HG03139 (cell line): ENCODE measurements around the gene ZNF821.
A peak's percentile ranks its signal among the peaks of the same experiment; 100 is the strongest.
"Not testable (repeated sequence)": the region's sequence is repeated elsewhere in the genome, so short reads cannot be mapped to it uniquely, and the experiment has no call there.

Experiments used
- ATAC-seq: cut with Tn5 transposase; IDR thresholded peaks from one replicate; pipeline ENCODE4 v1.9.1; 2021; ENCODE audit not compliant: unreplicated experiment

ZNF821 gene

GRCh38 chr16:71865173-71865863 lies 18.7 kb downstream of the ZNF821 start:
- ATAC-seq = no peak

GRCh38 chr16:71863995-71864394 lies 20.0 kb downstream of the ZNF821 start:
- no peak for ATAC-seq

GRCh38 chr16:71859762-71860521 lies 24.0 kb downstream of the ZNF821 start:
- ATAC-seq = no peak

GRCh38 chr16:71855937-71856662 lies 27.9 kb downstream of the ZNF821 start:
- no peak for ATAC-seq

GRCh38 chr16:71854369-71854948 lies 29.5 kb downstream of the ZNF821 start:
- ATAC-seq = no peak

- peak; percentile 61 for ATAC-seq
These were observed 30.6 kb downstream of the ZNF821 start for GRCh38 chr16:71853413-71853812.

- no peak for ATAC-seq
These were observed 31.4 kb downstream of the ZNF821 start for GRCh38 chr16:71852561-71852960.

- ATAC-seq = no peak
These were observed 31.8 kb downstream of the ZNF821 start for GRCh38 chr16:71852158-71852557.

GRCh38 chr16:71851746-71852145 lies 32.2 kb downstream of the ZNF821 start:
- ATAC-seq = no peak

GRCh38 chr16:71848622-71849021 lies 35.4 kb downstream of the ZNF821 start:
- no peak for ATAC-seq

- no peak for ATAC-seq
These were observed 36.9 kb downstream of the ZNF821 start for GRCh38 chr16:71847096-71847495.

GRCh38 chr16:71846431-71846830 lies 37.6 kb downstream of the ZNF821 start:
- no peak for ATAC-seq

- ATAC-seq = peak; percentile 73
These were observed 38.1 kb downstream of the ZNF821 start, which contains the start of gene ATXN1L for GRCh38 chr16:71845639-71846430. TSS of gene ATXN1L (plus strand) at chr16:71845976. CDS start at chr16:71849741, 3,765 bp downstream.

- ATAC-seq = no peak
These were observed 40.4 kb downstream of the ZNF821 start for GRCh38 chr16:71843572-71843971.

GRCh38 chr16:71840052-71840451 lies 43.9 kb downstream of the ZNF821 start:
- ATAC-seq = no peak

- ATAC-seq = no peak
These were observed 46.8 kb downstream of the ZNF821 start for GRCh38 chr16:71837150-71837549.

GRCh38 chr16:71834291-71834690 lies 49.7 kb downstream of the ZNF821 start:
- no peak for ATAC-seq

GRCh38 chr16:71832112-71832511 lies 51.9 kb downstream of the ZNF821 start:
- ATAC-seq = not testable (repeated sequence)

- not testable (repeated sequence) for ATAC-seq
These were observed 52.3 kb downstream of the ZNF821 start for GRCh38 chr16:71831698-71832097.

- no peak for ATAC-seq
These were observed 53.6 kb downstream of the ZNF821 start for GRCh38 chr16:71830359-71830758.
